GM10248 (cell line): ENCODE results near the gene MTMR3.
"Not testable (repeated sequence)": the region's sequence is repeated elsewhere in the genome, so short reads cannot be mapped to it uniquely, and the experiment has no call there.

Source experiments
- CTCF ChIA-PET: fragments of 300-600 bp; sonication (Branson Sonifier 250); formaldehyde crosslinking; extraction: SDS; loops from one replicate; lab custom pipeline; 2021; ENCODE audit warnings: antibody characterized with exemption; lab: Yijun Ruan, JAX
- POLR2A ChIA-PET: fragments of 350-650 bp; sonication (Branson Sonifier 250); formaldehyde crosslinking; extraction: SDS; loops from one replicate; lab custom pipeline; 2020; ENCODE audit warnings: antibody characterized with exemption; lab: Yijun Ruan, JAX
- DNase-seq: peaks from one replicate; pipeline ENCODE4 v3.0.0; 2012; ENCODE audit errors: extremely low spot score
- CTCF ChIP-seq: IDR thresholded peaks from 2 replicates; pipeline ENCODE4 v1.5.1; 2012; ENCODE audit warnings: mild to moderate bottlenecking, low read depth; ENCODE audit errors: extremely low read depth, missing control alignments, control extremely low read depth

Gene MTMR3

GRCh38 chr22:30048681-30049080 is 165.7 kb downstream of the MTMR3 start:
- ChIA-PET POLR2A (no interaction called here), CTCF (no interaction called here)
- TF ChIP-seq CTCF, result no peak
- no peak for DNase-seq

- DNase-seq, result no peak
- CTCF ChIA-PET, result interaction anchor here (0.7 to 1.5 kb wide), 5 partner anchors 19 to 429 kb away, joined by 3 to 5 read pairs (median 3); no protein-coding TSS in a partner anchor
- POLR2A ChIA-PET, result no interaction called here
- TF ChIP-seq CTCF, result no peak
Observed at GRCh38 chr22:30054067-30054763, 171.2 kb downstream of the MTMR3 start.

GRCh38 chr22:30054764-30055069 is 171.7 kb downstream of the MTMR3 start:
- CTCF ChIA-PET, result interaction anchor here (0.7 to 1.5 kb wide), 5 partner anchors 19 to 429 kb away, joined by 3 to 5 read pairs (median 3); no protein-coding TSS in a partner anchor
- DNase-seq, result no peak
- POLR2A ChIA-PET, result no interaction called here
- no peak for TF ChIP-seq CTCF

GRCh38 chr22:30056015-30056414 is 173.0 kb downstream of the MTMR3 start:
- ChIA-PET POLR2A (no interaction called here), CTCF (interaction anchor here (1.8 kb wide), 1 partner anchor 51 kb away, joined by 3 read pairs; no protein-coding TSS in a partner anchor)
- no peak for DNase-seq
- TF ChIP-seq CTCF, result no peak

GRCh38 chr22:30057375-30057774 is 174.4 kb downstream of the MTMR3 start:
- TF ChIP-seq CTCF, result no peak
- no peak for DNase-seq
- ChIA-PET POLR2A (no interaction called here), CTCF (interaction anchor here (1.3 to 1.8 kb wide), 5 partner anchors 10 to 421 kb away, joined by 3 to 5 read pairs (median 3); no protein-coding TSS in a partner anchor)

- POLR2A ChIA-PET, CTCF ChIA-PET, DNase-seq: not testable (repeated sequence)
Observed at GRCh38 chr22:30059346-30060020, 176.5 kb downstream of the MTMR3 start.

- POLR2A ChIA-PET, result interaction anchor here (0.7 kb wide), 1 partner anchor 461 kb away, joined by 5 read pairs; no protein-coding TSS in a partner anchor
- DNase-seq, result not testable (repeated sequence)
- CTCF ChIA-PET, result interaction anchor here (1.2 kb wide), 1 partner anchor 56 kb away, joined by 3 read pairs; no protein-coding TSS in a partner anchor
Observed at GRCh38 chr22:30061094-30061493, 178.1 kb downstream of the MTMR3 start.
